GM21515 (cell line): ENCODE data around the gene RUNDC1.
"Not testable (repeated sequence)": the region's sequence is repeated elsewhere in the genome, so short reads cannot be mapped to it uniquely, and the experiment has no call there.

Source experiments
- ATAC-seq: cut with Tn5 transposase; IDR thresholded peaks from one replicate; pipeline ENCODE4 v1.9.1; 2021; ENCODE audit not compliant: unreplicated experiment

Gene RUNDC1

DNA sequence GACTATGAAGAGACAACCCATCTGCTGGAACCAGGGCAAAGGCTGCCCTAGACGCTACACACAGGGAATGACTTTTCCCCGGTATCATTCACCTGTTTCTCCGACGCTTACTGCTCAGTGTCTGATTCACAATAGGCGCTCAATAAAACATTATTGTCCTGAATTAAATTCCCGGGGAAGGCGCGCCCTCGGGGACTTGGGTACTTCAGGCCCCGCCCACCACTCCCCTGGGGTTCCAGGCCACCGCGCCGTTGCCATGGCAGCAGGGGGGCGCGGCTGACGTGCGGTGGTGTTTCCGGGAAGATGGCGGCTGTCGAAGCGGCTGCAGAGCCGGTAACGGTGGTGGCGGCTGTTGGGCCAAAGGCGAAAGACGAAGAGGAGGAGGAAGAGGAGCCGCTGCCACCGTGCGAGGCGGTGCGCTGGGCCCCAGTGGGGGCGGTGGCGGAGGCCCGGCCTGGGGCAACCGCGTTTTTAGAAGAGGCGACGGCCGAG is at the start of gene RUNDC1:
TSS of gene RUNDC1 (plus strand) at position 292 of the 492 bp plus-strand sequence. CDS start at position 304, 12 bp downstream.
- ATAC-seq, result peak; percentile 56

- no peak for ATAC-seq
Measured at GRCh38 chr17:42937712-42938596, 42.4 kb upstream of the RUNDC1 start.

DNA sequence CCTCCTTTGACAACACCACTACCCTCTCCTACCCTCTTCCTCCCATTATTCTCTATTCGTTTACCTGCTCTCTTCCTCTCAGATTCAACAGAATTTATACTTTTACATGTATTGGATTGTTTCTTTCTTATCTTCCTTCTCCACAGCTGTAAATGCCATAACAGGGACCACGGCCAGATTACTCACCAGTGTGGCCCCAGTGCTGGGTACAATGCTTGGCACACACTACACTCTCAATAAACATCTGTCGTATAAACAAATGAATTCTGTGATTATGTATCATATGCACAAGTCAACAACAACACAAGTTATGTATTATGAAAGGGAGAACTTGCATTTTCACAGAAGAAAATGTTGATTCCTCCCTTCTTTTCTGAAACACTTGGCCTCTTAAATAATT is 36.2 kb upstream of the RUNDC1 start:
- no peak for ATAC-seq

DNA sequence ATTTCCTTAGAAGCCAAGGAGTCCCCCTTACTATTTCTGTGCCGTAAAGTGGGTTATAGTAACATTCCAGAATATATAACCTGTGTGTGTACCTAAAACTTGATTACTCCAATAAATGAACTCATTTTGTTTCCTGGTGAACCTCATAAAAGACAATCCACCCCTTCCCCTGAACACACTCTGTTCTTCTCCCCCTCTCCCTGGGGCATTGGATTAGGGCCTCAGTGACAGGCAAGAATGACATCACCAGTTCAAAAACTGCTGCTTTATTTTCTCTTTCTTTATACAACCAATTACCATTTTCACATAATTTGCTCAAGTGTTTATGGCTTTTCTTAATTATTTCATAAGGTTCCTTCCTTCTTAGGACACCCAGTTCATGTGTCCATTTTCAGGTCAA is 33.6 kb upstream of the RUNDC1 start:
- no peak for ATAC-seq

- no peak for ATAC-seq
Measured at GRCh38 chr17:42950044-42950783, 30.2 kb upstream of the RUNDC1 start.

DNA sequence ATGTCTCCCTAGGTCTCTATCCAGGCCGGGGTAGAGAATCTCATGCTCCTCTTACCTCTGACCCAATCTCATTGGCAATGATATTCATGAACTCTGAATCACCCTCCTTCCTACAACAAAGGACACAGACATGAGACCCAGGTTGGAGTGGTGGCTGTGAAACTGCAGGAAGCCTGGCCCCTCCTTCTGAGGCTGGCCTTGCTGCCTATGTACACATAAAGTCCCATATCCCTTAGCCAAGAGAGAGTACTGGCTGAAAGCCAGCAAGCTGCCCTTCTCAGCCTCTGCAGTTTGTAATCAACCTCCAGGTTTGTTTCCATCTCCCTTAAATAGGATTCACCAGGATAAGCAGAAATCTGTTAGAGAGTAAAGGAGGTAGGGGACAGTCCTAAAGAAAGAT is 26.7 kb upstream of the RUNDC1 start:
- ATAC-seq, result no peak

DNA sequence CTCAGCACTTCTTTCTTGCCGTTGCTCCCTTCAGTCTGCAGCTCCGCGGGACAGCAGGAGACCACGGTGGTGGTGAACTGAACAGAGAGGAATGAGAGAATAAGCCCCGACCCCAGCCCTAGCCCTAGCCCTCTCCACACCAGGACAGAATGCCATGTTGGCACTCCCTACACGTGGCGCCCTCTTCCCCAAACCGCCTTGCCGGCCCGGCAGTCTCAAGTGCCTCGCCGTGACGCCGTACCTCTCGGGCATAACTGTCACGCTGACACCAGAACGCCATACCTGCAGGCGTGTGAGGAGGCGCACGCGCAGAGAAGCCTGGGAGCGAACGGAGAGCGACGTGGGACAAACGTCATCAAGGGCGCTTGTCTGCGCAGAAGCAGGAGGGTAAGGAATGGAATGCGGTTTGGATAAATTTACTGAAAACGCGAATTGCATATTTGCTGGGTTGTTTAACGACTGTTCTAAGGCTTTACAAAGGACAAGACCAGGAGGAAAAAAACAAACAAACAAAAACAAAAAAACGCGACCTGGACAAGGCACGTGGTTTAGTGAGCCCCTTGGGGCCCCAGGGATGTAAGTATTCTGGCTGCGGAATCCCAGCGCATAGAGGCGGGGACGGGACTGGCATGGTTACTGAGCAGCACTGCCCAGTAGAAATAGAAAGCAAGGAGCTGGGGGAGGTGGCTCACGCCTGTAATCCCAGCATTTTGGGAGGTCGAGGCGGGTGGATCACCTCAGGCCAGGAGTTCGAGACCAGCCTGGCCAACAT is 16.0 kb upstream of the RUNDC1 start, which contains the start of gene AARSD1:
TSS of gene AARSD1 (minus strand) at position 294 of the 772 bp plus-strand sequence. CDS start at position 280, 14 bp downstream.
- ATAC-seq, result peak; percentile 72

- no peak for ATAC-seq
Measured at GRCh38 chr17:42967925-42968324, 12.4 kb upstream of the RUNDC1 start.

DNA sequence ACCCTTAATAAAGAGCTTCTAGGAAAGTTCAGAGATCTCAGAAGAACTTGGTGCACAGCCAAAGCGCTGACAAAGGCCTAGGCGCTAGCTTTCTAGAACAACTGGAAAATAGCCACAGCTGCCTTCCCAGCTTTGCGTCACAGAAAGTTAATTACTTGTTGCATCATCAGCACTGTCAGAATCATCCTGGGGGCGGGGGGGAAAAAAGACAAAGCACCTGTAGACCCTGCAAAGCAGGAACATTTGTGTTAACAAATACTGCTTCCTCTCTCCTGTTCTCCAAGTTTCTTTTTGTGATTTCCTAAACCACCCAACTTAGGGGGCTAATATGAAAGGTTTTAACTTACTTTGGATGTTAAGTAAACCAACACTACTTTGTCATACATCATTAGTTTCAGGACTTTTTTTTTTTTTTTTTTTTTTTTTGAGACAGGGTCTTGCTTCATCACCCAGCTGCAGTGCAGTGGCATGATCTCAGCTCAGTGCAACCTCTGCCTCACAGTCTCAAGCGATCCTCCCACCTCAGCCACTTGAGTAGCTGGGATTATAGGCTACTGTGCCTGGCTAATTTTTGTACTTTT is 11.3 kb upstream of the RUNDC1 start:
- ATAC-seq, result no peak

DNA sequence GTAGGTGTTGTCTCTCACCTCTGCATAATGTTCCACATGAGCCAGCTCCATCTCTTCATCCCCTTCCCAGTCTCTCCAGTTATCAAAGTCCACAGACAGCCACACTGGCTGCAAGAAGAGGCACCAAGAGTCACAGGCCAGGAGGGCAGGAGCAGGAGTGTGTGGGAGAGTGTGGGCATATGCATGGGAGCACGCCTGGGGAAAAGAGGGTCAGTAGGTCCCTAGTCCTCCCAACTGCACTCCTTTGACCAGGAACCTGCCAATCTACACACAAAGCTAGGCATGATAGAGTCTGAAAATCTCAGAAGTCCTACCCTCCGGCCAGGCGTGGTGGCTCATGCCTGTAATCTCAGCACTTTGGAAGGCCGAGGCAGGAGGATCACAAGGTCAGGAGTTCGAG is 8.8 kb upstream of the RUNDC1 start:
- no peak for ATAC-seq

- not testable (repeated sequence) for ATAC-seq
Measured at GRCh38 chr17:42973323-42973722, 7.0 kb upstream of the RUNDC1 start.

DNA sequence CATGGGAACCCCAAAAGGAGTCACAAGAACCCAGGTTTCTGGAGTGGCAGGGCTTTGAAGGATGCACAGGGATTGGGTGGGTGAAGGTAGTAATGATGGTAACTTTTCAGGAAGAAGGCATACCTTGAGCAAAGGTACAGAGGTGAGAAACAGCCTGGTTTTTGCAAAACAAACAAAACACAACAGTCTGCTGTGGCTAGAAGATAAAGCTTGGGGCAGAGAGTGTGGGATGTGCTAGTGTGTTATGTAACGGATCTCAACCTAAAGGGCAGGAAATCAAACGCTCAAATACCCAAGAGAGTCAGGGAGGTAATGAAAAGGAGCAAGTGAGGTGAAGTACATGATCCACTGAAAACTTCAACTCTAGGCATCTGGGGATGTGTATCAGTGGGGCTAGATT is 5.1 kb upstream of the RUNDC1 start:
- no peak for ATAC-seq

DNA sequence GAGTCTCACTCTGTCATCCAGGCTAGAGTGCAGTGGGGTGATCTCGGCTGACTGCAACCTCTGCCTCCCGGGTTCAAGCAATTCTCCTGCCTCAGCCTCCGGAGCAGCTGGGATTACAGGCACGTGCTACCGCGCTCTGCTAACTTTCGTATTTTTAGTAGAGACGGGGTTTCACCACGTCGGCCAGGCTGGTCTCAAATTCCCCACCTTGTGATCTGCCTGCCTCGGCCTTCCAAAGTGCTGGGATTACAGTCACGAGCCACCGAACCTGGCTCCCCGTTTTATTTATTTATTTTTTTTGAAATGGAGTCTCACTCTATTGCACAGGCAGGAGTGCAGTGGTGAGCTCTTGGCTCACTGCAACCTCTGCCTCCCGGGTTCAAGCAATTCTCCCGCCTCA is 4.7 kb upstream of the RUNDC1 start:
- ATAC-seq, result not testable (repeated sequence)

DNA sequence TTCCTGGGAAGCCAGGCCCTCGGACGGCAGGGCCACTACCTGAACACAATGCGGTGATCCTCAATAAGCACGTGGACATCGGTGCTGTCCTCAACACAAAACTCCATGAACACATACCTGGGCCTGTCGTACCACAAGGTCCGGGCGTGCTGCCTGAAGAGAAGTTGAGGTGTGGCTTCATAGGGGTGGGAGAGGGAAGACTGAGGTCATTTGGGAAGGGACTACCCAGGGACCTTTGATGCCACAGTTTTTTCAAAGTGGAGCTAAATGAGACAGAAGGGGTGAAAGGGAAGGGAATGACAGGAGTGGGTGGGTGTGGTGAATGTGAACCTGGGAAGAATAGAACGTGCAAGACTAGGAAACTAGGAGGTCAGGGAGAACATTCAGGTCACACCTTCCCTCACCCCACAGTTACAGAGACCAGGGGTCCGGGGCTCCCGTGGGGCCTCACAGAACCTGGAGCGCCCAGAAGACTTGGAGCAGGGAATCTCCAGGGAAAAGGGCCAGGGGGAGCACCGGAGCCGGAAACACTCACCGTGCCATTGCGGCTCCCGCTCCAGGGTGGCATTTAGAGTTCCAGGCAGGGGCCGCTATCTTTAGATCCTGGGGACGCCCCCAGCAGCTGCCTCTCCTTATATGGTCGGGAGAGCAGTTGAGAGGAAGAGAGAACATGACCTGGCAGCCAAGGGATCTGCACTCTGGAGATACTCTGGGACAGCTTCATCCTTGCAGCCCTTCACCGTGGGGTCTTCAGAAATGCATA is 673 bp upstream of the RUNDC1 start, which contains the start of gene PTGES3L:
TSS of gene PTGES3L (minus strand) at position 570 of the 763 bp plus-strand sequence. CDS start at position 543, 27 bp downstream.
- no peak for ATAC-seq

DNA sequence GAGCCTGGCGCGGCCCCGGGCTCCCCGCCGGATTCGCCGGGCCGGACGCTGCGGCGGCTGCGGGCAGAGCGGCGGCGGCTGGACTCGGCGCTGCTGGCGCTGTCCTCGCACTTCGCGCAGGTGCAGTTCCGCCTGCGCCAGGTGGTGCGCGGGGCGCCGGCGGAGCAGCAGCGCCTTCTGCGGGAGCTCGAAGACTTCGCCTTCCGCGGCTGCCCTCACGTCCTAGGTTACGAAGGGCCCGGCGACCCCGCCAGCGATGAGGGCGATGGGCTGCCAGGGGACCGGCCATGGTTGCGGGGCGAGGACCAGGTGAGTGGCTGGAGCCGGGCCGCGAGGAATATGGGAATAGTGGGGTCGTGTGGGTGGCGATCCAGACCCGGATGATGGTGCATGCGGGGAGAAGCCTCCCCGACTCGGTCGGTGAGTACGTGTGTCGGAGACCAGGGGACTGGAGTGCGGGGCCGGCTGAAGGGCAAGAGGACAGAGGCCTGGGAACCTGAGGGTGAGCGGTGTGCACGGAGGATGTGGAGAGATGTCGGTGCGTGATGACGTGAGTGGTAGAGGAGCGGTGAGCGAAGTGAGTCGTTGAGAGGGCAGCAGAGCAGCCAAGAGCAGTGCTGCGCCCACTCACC is 517 bp downstream of the RUNDC1 start:
- ATAC-seq, result peak; percentile 37

- no peak for ATAC-seq
Measured at GRCh38 chr17:42982266-42982665, 1.9 kb downstream of the RUNDC1 start.

- ATAC-seq, result no peak
Measured at GRCh38 chr17:42985225-42985624, 4.9 kb downstream of the RUNDC1 start.

- no peak for ATAC-seq
Measured at GRCh38 chr17:42989141-42989540, 8.8 kb downstream of the RUNDC1 start.
